Endothelial cell of umbilical vein (primary cell): ENCODE data around the gene TMEM266.

ENCODE experiments used
- MAX ChIP-seq: IDR thresholded peaks from 2 replicates; pipeline ENCODE4 v1.6.1; 2011; ENCODE audit not compliant: insufficient read depth, insufficient read length
- TF ChIP-seq, protein P1 (sequence below), 2 donors: IDR thresholded peaks; 1 replicate in 1 of 2; 2 replicates in 1 of 2; pipeline ENCODE4 v1.5.1; 2011; ENCODE audit warnings: low read length in 2 of 2, mild to moderate bottlenecking in 2 of 2, moderate library complexity in 2 of 2, control low read depth in 1 of 2, inconsistent platforms in 1 of 2, low read depth in 1 of 2; ENCODE audit not compliant: insufficient read depth in 1 of 2; ENCODE audit errors: extremely low read depth in 1 of 2

DNA sequence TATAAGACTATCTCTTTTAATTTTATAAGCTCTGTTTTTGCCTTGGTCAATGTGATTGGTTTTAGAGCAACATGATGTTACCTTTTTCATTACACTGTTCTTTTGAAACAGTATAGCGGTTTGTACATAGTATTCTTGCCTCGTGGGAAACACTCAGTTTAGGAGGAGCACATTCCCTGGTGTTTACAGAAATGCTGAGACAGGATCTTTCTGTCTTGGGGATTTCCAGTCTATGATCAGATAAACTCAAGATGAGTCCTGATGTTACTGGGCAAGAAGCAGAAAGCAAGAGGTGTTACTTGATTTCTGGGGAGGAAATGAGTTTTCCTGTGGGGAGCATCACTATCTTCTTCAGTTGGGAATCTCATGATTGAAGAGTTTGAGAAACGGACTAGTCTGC, 2.5 kb downstream of the TMEM266 start:
- TF ChIP-seq, protein P1, sequence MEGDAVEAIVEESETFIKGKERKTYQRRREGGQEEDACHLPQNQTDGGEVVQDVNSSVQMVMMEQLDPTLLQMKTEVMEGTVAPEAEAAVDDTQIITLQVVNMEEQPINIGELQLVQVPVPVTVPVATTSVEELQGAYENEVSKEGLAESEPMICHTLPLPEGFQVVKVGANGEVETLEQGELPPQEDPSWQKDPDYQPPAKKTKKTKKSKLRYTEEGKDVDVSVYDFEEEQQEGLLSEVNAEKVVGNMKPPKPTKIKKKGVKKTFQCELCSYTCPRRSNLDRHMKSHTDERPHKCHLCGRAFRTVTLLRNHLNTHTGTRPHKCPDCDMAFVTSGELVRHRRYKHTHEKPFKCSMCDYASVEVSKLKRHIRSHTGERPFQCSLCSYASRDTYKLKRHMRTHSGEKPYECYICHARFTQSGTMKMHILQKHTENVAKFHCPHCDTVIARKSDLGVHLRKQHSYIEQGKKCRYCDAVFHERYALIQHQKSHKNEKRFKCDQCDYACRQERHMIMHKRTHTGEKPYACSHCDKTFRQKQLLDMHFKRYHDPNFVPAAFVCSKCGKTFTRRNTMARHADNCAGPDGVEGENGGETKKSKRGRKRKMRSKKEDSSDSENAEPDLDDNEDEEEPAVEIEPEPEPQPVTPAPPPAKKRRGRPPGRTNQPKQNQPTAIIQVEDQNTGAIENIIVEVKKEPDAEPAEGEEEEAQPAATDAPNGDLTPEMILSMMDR (IDR thresholded peaks at IDR 0.05; ENCODE audit: extremely low read depth in 1 of 2, insufficient read depth in 1 of 2, low read depth in 1 of 2, low read length in 2 of 2): no peak
- TF ChIP-seq MAX: no peak
